Stimulated activated CD8-positive, alpha-beta memory T cell treated with anti-CD3 and anti-CD28 coated beads, Interleukin-12 subunit alpha, Interleukin-12 subunit beta, amount 100 ng/mL, for 24 hours (primary cell): ENCODE data around the gene BACH2.
"Not testable (repeated sequence)": the region's sequence is repeated elsewhere in the genome, so short reads cannot be mapped to it uniquely, and the experiment has no call there.

Experiments used
- DNase-seq: peaks from one replicate; pipeline ENCODE4 v3.0.0-alpha.2; 2020; ENCODE audit errors: extremely low read depth

Gene BACH2

GRCh38 chr6:90068703-90069523, 227.7 kb downstream of the BACH2 start:
- no peak for DNase-seq

GRCh38 chr6:90068264-90068663, 228.4 kb downstream of the BACH2 start:
- DNase-seq = no peak

- DNase-seq = no peak
Observed at GRCh38 chr6:90066697-90067096, 229.9 kb downstream of the BACH2 start.

- DNase-seq = no peak
Observed at GRCh38 chr6:90065173-90065572, 231.5 kb downstream of the BACH2 start.

GRCh38 chr6:90062667-90063066, 234.0 kb downstream of the BACH2 start:
- DNase-seq = no peak

GRCh38 chr6:90062051-90062450, 234.6 kb downstream of the BACH2 start:
- no peak for DNase-seq

- not testable (repeated sequence) for DNase-seq
Observed at GRCh38 chr6:90059178-90059577, 237.5 kb downstream of the BACH2 start.

GRCh38 chr6:90055924-90056323, 240.7 kb downstream of the BACH2 start:
- DNase-seq = not testable (repeated sequence)

- not testable (repeated sequence) for DNase-seq
Observed at GRCh38 chr6:90054193-90054592, 242.4 kb downstream of the BACH2 start.

- no peak for DNase-seq
Observed at GRCh38 chr6:90053614-90054013, 243.0 kb downstream of the BACH2 start.

GRCh38 chr6:90049295-90049694, 247.3 kb downstream of the BACH2 start:
- DNase-seq = no peak

GRCh38 chr6:90048206-90048967, 248.3 kb downstream of the BACH2 start:
- no peak for DNase-seq

GRCh38 chr6:90045535-90045934, 251.1 kb downstream of the BACH2 start:
- no peak for DNase-seq

- no peak for DNase-seq
Observed at GRCh38 chr6:90044833-90045381, 251.7 kb downstream of the BACH2 start.

GRCh38 chr6:90044182-90044832, 252.3 kb downstream of the BACH2 start:
- DNase-seq = no peak

- no peak for DNase-seq
Observed at GRCh38 chr6:90040931-90041330, 255.7 kb downstream of the BACH2 start.

GRCh38 chr6:90039911-90040310, 256.7 kb downstream of the BACH2 start:
- no peak for DNase-seq

- no peak for DNase-seq
Observed at GRCh38 chr6:90038961-90039653, 257.5 kb downstream of the BACH2 start.

- DNase-seq = no peak
Observed at GRCh38 chr6:90036963-90037362, 259.7 kb downstream of the BACH2 start.

GRCh38 chr6:90035047-90035723, 261.5 kb downstream of the BACH2 start:
- no peak for DNase-seq

- DNase-seq = no peak
Observed at GRCh38 chr6:90033746-90034271, 262.8 kb downstream of the BACH2 start.
